B cell (primary cell): ENCODE data around the gene TTYH1.

Source experiments
- CTCF ChIP-seq: fragments of 200-600 bp; IDR thresholded peaks from one replicate; pipeline ENCODE4 v1.8.0; 2022; ENCODE audit warnings: antibody characterized with exemption, mild to moderate bottlenecking
- EZH2 ChIP-seq: IDR thresholded peaks from 2 replicates; pipeline ENCODE4 v1.6.1; 2012; ENCODE audit warnings: borderline replicate concordance, low read depth, mild to moderate bottlenecking, moderate library complexity, low read length; ENCODE audit not compliant: insufficient read depth, poor library complexity, severe bottlenecking

- TF ChIP-seq CTCF = no peak
- TF ChIP-seq EZH2 = no peak
Measured at GRCh38 chr19:54422136-54422535, 6.9 kb downstream of the TTYH1 start.
